ENCODE results near the gene CLCN2. TPM values are rescaled to one million over a fixed set of nuclear protein-coding genes. Genes with fewer than 3 reads are reported as not detected.

The CLCN2 gene
- total and polyA plus RNA-seq, 2 of the 4 experiments (the other 2 are of a cell fraction), result 2.9 to 5.8 TPM

DNA sequence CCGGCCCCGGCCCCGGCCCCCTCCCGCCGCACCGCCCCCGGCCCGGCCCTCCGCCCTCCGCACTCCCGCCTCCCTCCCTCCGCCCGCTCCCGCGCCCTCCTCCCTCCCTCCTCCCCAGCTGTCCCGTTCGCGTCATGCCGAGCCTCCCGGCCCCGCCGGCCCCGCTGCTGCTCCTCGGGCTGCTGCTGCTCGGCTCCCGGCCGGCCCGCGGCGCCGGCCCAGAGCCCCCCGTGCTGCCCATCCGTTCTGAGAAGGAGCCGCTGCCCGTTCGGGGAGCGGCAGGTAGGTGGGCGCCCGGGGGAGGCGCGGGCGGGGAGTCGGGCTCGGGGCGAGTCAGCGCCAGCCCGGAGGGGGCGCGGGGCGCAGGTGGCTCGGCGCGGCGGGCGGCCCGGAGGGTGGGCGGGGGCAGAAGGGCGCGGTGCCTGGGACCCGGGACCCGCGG is 18.8 kb upstream of the CLCN2 start:
- WGBS, 2 experiments (ENCODE audit: extremely low coverage in 2 of 2, insufficient read length in 1 of 2), result 0% methylated on average over 21 of the region's 62 CpGs; no CpG with 5 or more reads in 1 of the 2 experiments
- no peak for DNase-seq
- CTCF ChIA-PET, result interaction anchor here (1.4 kb wide), 1 partner anchor 8 kb away, joined by 5 read pairs; no protein-coding TSS in a partner anchor

More for the DNA sequence above, 18.8 kb upstream of the CLCN2 start:
- Histone ChIP-seq H3K9me1 (ENCODE audit: insufficient read depth, low read length) (no peaks in the 10 kb centered on the region), H2BK15ac (ENCODE audit: low read depth, low read length) (no peak overlapping the region), H4K8ac (ENCODE audit: low read depth in 2 of 2, low read length in 2 of 2) (no peak overlapping the region), H2BK20ac (ENCODE audit: low read depth, low read length) (no peak overlapping the region), H3K4me3 (ENCODE audit: insufficient read depth, low read depth, low read length) (peak overlapping the region; percentile 38; the same call in 1 of the 2 replicates), H2AK9ac (replicated peaks; ENCODE audit: low read depth, low read length, poor library complexity) (no peak overlapping the region), H2BK5ac (ENCODE audit: low read depth, low read length, poor library complexity, severe bottlenecking) (no peak overlapping the region), H3K23ac (ENCODE audit: low read depth, low read length) (no peak overlapping the region), H3K18ac (ENCODE audit: low read depth, low read length) (no peak overlapping the region), H3K27ac (ENCODE audit: insufficient read depth, low read length) (no peak overlapping the region), H3K36me3 (ENCODE audit: control insufficient read depth, insufficient read depth, low read length) (no peaks in the 10 kb centered on the region), H3K56ac (ENCODE audit: extremely low read depth, insufficient read depth, low read length) (no peak overlapping the region), H3K9me3 (ENCODE audit: control insufficient read depth, insufficient read depth, low read length) (no peaks in the 10 kb centered on the region), H4K20me1 (ENCODE audit: insufficient read depth, low read length) (no peaks in the 10 kb centered on the region), H3K4me1 (ENCODE audit: control insufficient read depth, insufficient read depth, low read length) (peaks cover 2% of the 10 kb centered on the region; the same call in 1 of the 2 replicates), H4K5ac (ENCODE audit: low read depth, low read length) (no peak overlapping the region), H3K79me1 (ENCODE audit: low read depth in 1 of 2, low read length in 2 of 2) (no peaks in the 10 kb centered on the region), H2AFZ (replicated peaks; ENCODE audit: low read length, poor library complexity) (peak overlapping the region; percentile 56), H4K91ac (ENCODE audit: insufficient read depth, low read depth, low read length) (no peak overlapping the region), H2AK5ac (ENCODE audit: low read depth, low read length) (no peak overlapping the region), H3K4me2 (ENCODE audit: low read depth, low read length) (no peak overlapping the region), H3K14ac (replicated peaks; ENCODE audit: low read depth, low read length) (no peak overlapping the region), H2BK120ac (ENCODE audit: low read depth, low read length) (no peak overlapping the region), H3K4ac (ENCODE audit: low read depth, low read length) (no peak overlapping the region), H3K9ac (ENCODE audit: low read depth, low read length) (no peak overlapping the region), H3K27me3 (ENCODE audit: control insufficient read depth, insufficient read depth, low read length) (peaks cover 83% of the 10 kb centered on the region)
- intact Hi-C loops (cut with micrococcal nuclease) (no loop called here), dilution Hi-C loops (cut with HindIII; ENCODE audit: low sequenced_read_pairs, unreplicated experiment) (no loop called here), in situ Hi-C loops (cut with MboI; ENCODE audit: low sequenced_read_pairs) (no loop called here)
- BruUV-seq (replicated peaks), result no TSS peak
- POLR2A ChIA-PET (ENCODE audit: unreplicated experiment), result no interaction called here
- peak; percentile 90 for ATAC-seq (ENCODE audit: low read depth)
- TF ChIP-seq RFX5 (IDR thresholded peaks at IDR 0.05; ENCODE audit: low read depth, low read length) (no peak), MAZ (IDR thresholded peaks at IDR 0.05; ENCODE audit: borderline replicate concordance, low read depth, low read length) (peak; percentile 98), CHD1 (IDR thresholded peaks at IDR 0.05; ENCODE audit: low read depth, low read length) (no peak)

All from IMR-90 (cell line).